Caco-2 (cell line): Measurements from ENCODE around the gene CR2. TPM values are rescaled to one million over a fixed set of nuclear protein-coding genes. Genes with fewer than 3 reads are reported as not detected.

Experiments
- BruUV-seq: library from RNA; stranded (reverse); fragments of 400-500 nt; replicated peaks from 2 replicates; lab custom pipeline; 2021; lab: Mats Ljungman, UMichigan
- CTCF ChIA-PET: fragments of 300-600 bp; sonication (Branson Sonifier 250); formaldehyde crosslinking; loops from one replicate; lab custom pipeline; 2022; ENCODE audit warnings: antibody characterized with exemption; lab: Charles Lee
- POLR2A ChIA-PET: fragments of 300-600 bp; sonication (Branson Sonifier 250); formaldehyde crosslinking; loops from one replicate; lab custom pipeline; 2022; ENCODE audit warnings: antibody characterized with exemption; lab: Charles Lee
- DNase-seq, 2 experiments: peaks; one replicate each; pipeline versions ENCODE4 v3.0.0 to v3.0.0-alpha.2; 2020 to 2022
- H3K27me3 ChIP-seq: replicated peaks from 2 replicates; pipeline ENCODE4 v1.6.0; 2011; ENCODE audit warnings: low read length; ENCODE audit not compliant: control insufficient read depth, insufficient read depth
- H3K36me3 ChIP-seq: 2 replicates; pipeline ENCODE4 v1.5.1; 2011; ENCODE audit warnings: low read length; ENCODE audit not compliant: control insufficient read depth, insufficient read depth
- H3K4me1 ChIP-seq: fragments of 250-450 bp; sonication (Bioruptor Pico); 2 replicates; pipeline ENCODE4 v1.5.1; 2020; ENCODE audit warnings: mild to moderate bottlenecking
- H3K4me3 ChIP-seq: 2 replicates; pipeline ENCODE4 v1.5.1; 2011; ENCODE audit warnings: low read depth, mild to moderate bottlenecking, control low read depth, low read length
- H3K9me3 ChIP-seq: fragments of 250-450 bp; sonication (Bioruptor Pico); 2 replicates; pipeline ENCODE4 v1.5.1; 2020; ENCODE audit warnings: mild to moderate bottlenecking, moderate library complexity
- H3K27ac Mint-ChIP-seq: one replicate; pipeline ENCODE4 v1.8.0; 2022; ENCODE audit warnings: mixed read lengths; ENCODE audit not compliant: unreplicated experiment
- H3K27me3 Mint-ChIP-seq: one replicate; pipeline ENCODE4 v1.8.0; 2022; ENCODE audit warnings: mixed read lengths; ENCODE audit not compliant: insufficient read depth, unreplicated experiment
- H3K36me3 Mint-ChIP-seq: one replicate; pipeline ENCODE4 v1.8.0; 2022; ENCODE audit warnings: mild to moderate bottlenecking, mixed read lengths; ENCODE audit not compliant: insufficient read depth, unreplicated experiment
- H3K4me1 Mint-ChIP-seq: one replicate; pipeline ENCODE4 v1.8.0; 2022; ENCODE audit warnings: low read depth, mixed read lengths; ENCODE audit not compliant: unreplicated experiment
- H3K4me3 Mint-ChIP-seq: one replicate; pipeline ENCODE4 v1.8.0; 2022; ENCODE audit warnings: mild to moderate bottlenecking, moderate library complexity, mixed read lengths; ENCODE audit not compliant: unreplicated experiment
- H3K9me3 Mint-ChIP-seq: one replicate; pipeline ENCODE4 v1.8.0; 2022; ENCODE audit warnings: mixed read lengths; ENCODE audit not compliant: unreplicated experiment
- intact Hi-C: fragments of 100-400 bp; cut with micrococcal nuclease; formaldehyde crosslinking; loops from one replicate; pipeline ENCODE4 v1.10.0; 2022; ENCODE audit not compliant: unreplicated experiment
- total RNA-seq: library from RNA; stranded (reverse); gene quantifications from 2 replicates; pipeline ENCODE4 v1.2.3, GENCODE V29; 2022
- TF ChIP-seq, protein P1 (sequence below), 2 experiments: fragments of 200-600 bp in 1 of 2; IDR thresholded peaks; 1 replicate in 1 of 2; 2 replicates in 1 of 2; pipeline versions ENCODE4 v1.5.1 to v1.8.0; 2011 to 2022; ENCODE audit warnings: antibody characterized with exemption in 1 of 2, control low read depth in 1 of 2, inconsistent platforms in 1 of 2, low read depth in 1 of 2, low read length in 1 of 2, mild to moderate bottlenecking in 1 of 2, moderate library complexity in 1 of 2; ENCODE audit not compliant: insufficient read depth in 1 of 2, severe bottlenecking in 1 of 2, unreplicated experiment in 1 of 2

Gene CR2
- total RNA-seq, 1 experiment from 2014 or later, result 0.34 TPM

DNA sequence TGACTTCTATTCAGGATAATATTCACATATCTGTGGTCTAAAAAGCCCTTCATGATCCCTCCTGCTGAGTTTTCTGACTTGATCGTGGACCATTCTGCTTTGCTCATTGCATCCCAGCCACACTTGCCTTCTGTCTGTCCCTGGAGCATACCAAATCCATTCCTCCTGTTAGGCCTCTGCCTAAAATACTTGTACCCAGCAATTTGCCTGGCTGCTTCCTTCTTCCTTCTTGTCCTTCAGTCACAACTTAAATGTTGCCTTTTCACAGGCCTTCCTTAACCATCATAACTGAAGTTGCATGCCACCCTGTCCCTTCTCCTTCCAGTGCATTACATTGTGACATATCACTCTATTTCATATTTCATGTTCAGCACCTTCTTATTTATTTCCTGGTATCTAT, 4.3 kb downstream of the CR2 start:
- H3K27ac Mint-ChIP-seq, result no peak overlapping the region
- POLR2A ChIA-PET, result no interaction called here
- Histone ChIP-seq H3K27me3 (no peaks in the 10 kb centered on the region), H3K4me3 (no peak overlapping the region), H3K36me3 (no peaks in the 10 kb centered on the region), H3K9me3 (no peaks in the 10 kb centered on the region), H3K4me1 (no peaks in the 10 kb centered on the region; the same call in 1 of the 2 replicates)
- no peaks in the 10 kb centered on the region for H3K4me1 Mint-ChIP-seq
- no peak for DNase-seq
- no TSS peak for BruUV-seq
- H3K27me3 Mint-ChIP-seq, result peaks cover 6% of the 10 kb centered on the region
- TF ChIP-seq, protein P1, sequence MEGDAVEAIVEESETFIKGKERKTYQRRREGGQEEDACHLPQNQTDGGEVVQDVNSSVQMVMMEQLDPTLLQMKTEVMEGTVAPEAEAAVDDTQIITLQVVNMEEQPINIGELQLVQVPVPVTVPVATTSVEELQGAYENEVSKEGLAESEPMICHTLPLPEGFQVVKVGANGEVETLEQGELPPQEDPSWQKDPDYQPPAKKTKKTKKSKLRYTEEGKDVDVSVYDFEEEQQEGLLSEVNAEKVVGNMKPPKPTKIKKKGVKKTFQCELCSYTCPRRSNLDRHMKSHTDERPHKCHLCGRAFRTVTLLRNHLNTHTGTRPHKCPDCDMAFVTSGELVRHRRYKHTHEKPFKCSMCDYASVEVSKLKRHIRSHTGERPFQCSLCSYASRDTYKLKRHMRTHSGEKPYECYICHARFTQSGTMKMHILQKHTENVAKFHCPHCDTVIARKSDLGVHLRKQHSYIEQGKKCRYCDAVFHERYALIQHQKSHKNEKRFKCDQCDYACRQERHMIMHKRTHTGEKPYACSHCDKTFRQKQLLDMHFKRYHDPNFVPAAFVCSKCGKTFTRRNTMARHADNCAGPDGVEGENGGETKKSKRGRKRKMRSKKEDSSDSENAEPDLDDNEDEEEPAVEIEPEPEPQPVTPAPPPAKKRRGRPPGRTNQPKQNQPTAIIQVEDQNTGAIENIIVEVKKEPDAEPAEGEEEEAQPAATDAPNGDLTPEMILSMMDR (IDR thresholded peaks at IDR 0.05; ENCODE audit: insufficient read depth in 1 of 2, low read depth in 1 of 2, low read length in 1 of 2, severe bottlenecking in 1 of 2, unreplicated experiment in 1 of 2), result no peak
- H3K4me3 Mint-ChIP-seq, result no peak overlapping the region
- intact Hi-C loops, result no loop called here
- H3K36me3 Mint-ChIP-seq, result no peaks in the 10 kb centered on the region
- CTCF ChIA-PET, result no interaction called here
- H3K9me3 Mint-ChIP-seq, result no peaks in the 10 kb centered on the region

DNA sequence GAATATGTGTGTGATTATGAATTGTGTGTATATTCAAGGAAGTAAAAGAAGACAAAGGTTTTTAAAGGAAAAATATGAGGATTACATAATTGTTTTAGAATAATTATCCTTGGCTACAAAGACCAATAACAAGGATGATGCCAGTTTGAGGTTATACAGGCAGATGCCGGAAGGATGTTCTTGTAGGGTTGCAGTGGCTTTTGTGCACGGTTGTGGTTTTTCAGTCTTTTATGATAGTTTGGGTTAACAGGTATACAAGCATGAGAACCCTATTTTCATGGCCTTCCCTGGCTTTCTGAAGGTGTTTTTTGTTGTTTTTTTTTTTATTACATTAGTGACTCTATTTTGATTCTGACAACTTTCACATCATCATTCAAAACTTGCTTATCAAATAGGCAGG, 4.9 kb downstream of the CR2 start:
- no TSS peak for BruUV-seq
- intact Hi-C loops, result no loop called here
- Mint-ChIP-seq H3K4me1 (no peaks in the 10 kb centered on the region), H3K27me3 (peaks cover 6% of the 10 kb centered on the region), H3K9me3 (no peaks in the 10 kb centered on the region), H3K36me3 (no peaks in the 10 kb centered on the region), H3K27ac (no peak overlapping the region), H3K4me3 (no peak overlapping the region)
- H3K36me3 ChIP-seq, result no peaks in the 10 kb centered on the region
- no peaks in the 10 kb centered on the region for H3K27me3 ChIP-seq
- no peak for DNase-seq
- ChIA-PET POLR2A (no interaction called here), CTCF (no interaction called here)
- no peak overlapping the region for H3K4me3 ChIP-seq
- H3K4me1 ChIP-seq, result no peaks in the 10 kb centered on the region; the same call in 1 of the 2 replicates
- TF ChIP-seq, protein P1 (IDR thresholded peaks at IDR 0.05; ENCODE audit: insufficient read depth in 1 of 2, low read depth in 1 of 2, low read length in 1 of 2, severe bottlenecking in 1 of 2, unreplicated experiment in 1 of 2), result no peak
- H3K9me3 ChIP-seq, result no peaks in the 10 kb centered on the region

DNA sequence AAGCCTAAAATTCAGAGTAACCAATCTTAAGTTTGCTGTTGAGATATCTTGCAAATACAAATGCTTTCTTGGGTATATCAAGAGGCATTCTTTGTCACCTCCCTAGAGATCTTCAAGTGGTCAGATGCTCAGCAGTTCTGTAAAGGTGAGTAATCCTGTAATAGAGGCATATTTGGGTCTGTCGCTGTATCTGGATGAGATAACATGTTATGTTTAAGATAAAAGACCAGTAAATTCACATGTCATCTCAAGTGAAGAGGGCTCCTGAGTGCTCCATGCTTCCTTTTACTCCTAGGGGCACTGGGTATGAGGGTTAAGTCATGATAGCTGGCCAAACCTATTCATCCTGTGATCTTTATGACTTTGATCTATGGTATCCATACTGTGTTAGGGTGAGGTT, 7.5 kb downstream of the CR2 start:
- Mint-ChIP-seq H3K4me1 (no peaks in the 10 kb centered on the region), H3K27me3 (peaks cover 13% of the 10 kb centered on the region), H3K27ac (no peak overlapping the region), H3K9me3 (no peaks in the 10 kb centered on the region), H3K36me3 (no peaks in the 10 kb centered on the region), H3K4me3 (no peak overlapping the region)
- Histone ChIP-seq H3K36me3 (no peaks in the 10 kb centered on the region), H3K4me1 (no peaks in the 10 kb centered on the region), H3K27me3 (no peaks in the 10 kb centered on the region), H3K4me3 (no peak overlapping the region), H3K9me3 (no peaks in the 10 kb centered on the region)
- BruUV-seq, result no TSS peak
- ChIA-PET CTCF (no interaction called here), POLR2A (no interaction called here)
- DNase-seq, result no peak
- TF ChIP-seq, protein P1 (IDR thresholded peaks at IDR 0.05; ENCODE audit: insufficient read depth in 1 of 2, low read depth in 1 of 2, low read length in 1 of 2, severe bottlenecking in 1 of 2, unreplicated experiment in 1 of 2), result no peak
- intact Hi-C loops, result no loop called here
